ENCODE results near the gene TPPP3. TPM values are rescaled to one million over a fixed set of nuclear protein-coding genes. Genes with fewer than 3 reads are reported as not detected.

TPPP3 gene
- total RNA-seq, 1 donor from 2014 or later = 4.7 TPM

- Mint-ChIP-seq H3K4me1 (peaks cover 29% of the 10 kb centered on the region), H3K9me3 (no peaks in the 10 kb centered on the region), H3K27ac (ENCODE audit: unreplicated experiment) (peak overlapping the region; percentile 81), H3K36me3 (ENCODE audit: low read depth) (no peaks in the 10 kb centered on the region), H3K27me3 (ENCODE audit: low read depth) (peaks cover 42% of the 10 kb centered on the region), H3K4me3 (peak overlapping the region; percentile 56)
- no peak for DNase-seq (ENCODE audit: low read depth, low spot score)
- no peak for TF ChIP-seq CTCF (conservative IDR thresholded peaks at IDR 0.05)
These were observed 3.9 kb upstream of the TPPP3 start for GRCh38 chr16:67397036-67397801.

- peaks cover 48% of the 10 kb centered on the region for H3K27me3 Mint-ChIP-seq (ENCODE audit: low read depth)
These were observed 3.1 kb upstream of the TPPP3 start for GRCh38 chr16:67396159-67397035.

GRCh38 chr16:67395458-67396158, 2.3 kb upstream of the TPPP3 start:
- H3K4me3 Mint-ChIP-seq = peak overlapping the region; percentile 68
- no peak overlapping the region for H3K27ac Mint-ChIP-seq (ENCODE audit: unreplicated experiment)
- H3K9me3 Mint-ChIP-seq = no peaks in the 10 kb centered on the region
- peaks cover 49% of the 10 kb centered on the region for H3K27me3 Mint-ChIP-seq (ENCODE audit: low read depth)
- peaks cover 27% of the 10 kb centered on the region for H3K4me1 Mint-ChIP-seq
- TF ChIP-seq CTCF (conservative IDR thresholded peaks at IDR 0.05) = no peak
- DNase-seq (ENCODE audit: low read depth, low spot score) = no peak
- no peaks in the 10 kb centered on the region for H3K36me3 Mint-ChIP-seq (ENCODE audit: low read depth)

More at GRCh38 chr16:67396159-67397035, 3.1 kb upstream of the TPPP3 start:
- DNase-seq (ENCODE audit: low read depth, low spot score) = peak; percentile 61
- TF ChIP-seq CTCF (conservative IDR thresholded peaks at IDR 0.05) = no peak
- H3K27ac Mint-ChIP-seq (ENCODE audit: unreplicated experiment) = peak overlapping the region; percentile 81
- peaks cover 26% of the 10 kb centered on the region for H3K4me1 Mint-ChIP-seq
- no peaks in the 10 kb centered on the region for H3K9me3 Mint-ChIP-seq
- peak overlapping the region; percentile 68 for H3K4me3 Mint-ChIP-seq
- no peaks in the 10 kb centered on the region for H3K36me3 Mint-ChIP-seq (ENCODE audit: low read depth)

GRCh38 chr16:67395105-67395457, 1.8 kb upstream of the TPPP3 start:
- no peak for DNase-seq (ENCODE audit: low read depth, low spot score)
- H3K9me3 Mint-ChIP-seq = no peaks in the 10 kb centered on the region
- no peak overlapping the region for H3K27ac Mint-ChIP-seq (ENCODE audit: unreplicated experiment)
- H3K36me3 Mint-ChIP-seq (ENCODE audit: low read depth) = no peaks in the 10 kb centered on the region
- H3K4me3 Mint-ChIP-seq = no peak overlapping the region
- H3K27me3 Mint-ChIP-seq (ENCODE audit: low read depth) = peaks cover 49% of the 10 kb centered on the region
- no peak for TF ChIP-seq CTCF (conservative IDR thresholded peaks at IDR 0.05)
- peaks cover 27% of the 10 kb centered on the region for H3K4me1 Mint-ChIP-seq
